ENCODE measurements around the gene ELANE. TPM values are rescaled to one million over a fixed set of nuclear protein-coding genes. Genes with fewer than 3 reads are reported as not detected.
"Not testable (repeated sequence)": the region's sequence is repeated elsewhere in the genome, so short reads cannot be mapped to it uniquely, and the experiment has no call there.

The ELANE gene
- total RNA-seq, 1 donor from 2014 or later, result 0.52 TPM

DNA sequence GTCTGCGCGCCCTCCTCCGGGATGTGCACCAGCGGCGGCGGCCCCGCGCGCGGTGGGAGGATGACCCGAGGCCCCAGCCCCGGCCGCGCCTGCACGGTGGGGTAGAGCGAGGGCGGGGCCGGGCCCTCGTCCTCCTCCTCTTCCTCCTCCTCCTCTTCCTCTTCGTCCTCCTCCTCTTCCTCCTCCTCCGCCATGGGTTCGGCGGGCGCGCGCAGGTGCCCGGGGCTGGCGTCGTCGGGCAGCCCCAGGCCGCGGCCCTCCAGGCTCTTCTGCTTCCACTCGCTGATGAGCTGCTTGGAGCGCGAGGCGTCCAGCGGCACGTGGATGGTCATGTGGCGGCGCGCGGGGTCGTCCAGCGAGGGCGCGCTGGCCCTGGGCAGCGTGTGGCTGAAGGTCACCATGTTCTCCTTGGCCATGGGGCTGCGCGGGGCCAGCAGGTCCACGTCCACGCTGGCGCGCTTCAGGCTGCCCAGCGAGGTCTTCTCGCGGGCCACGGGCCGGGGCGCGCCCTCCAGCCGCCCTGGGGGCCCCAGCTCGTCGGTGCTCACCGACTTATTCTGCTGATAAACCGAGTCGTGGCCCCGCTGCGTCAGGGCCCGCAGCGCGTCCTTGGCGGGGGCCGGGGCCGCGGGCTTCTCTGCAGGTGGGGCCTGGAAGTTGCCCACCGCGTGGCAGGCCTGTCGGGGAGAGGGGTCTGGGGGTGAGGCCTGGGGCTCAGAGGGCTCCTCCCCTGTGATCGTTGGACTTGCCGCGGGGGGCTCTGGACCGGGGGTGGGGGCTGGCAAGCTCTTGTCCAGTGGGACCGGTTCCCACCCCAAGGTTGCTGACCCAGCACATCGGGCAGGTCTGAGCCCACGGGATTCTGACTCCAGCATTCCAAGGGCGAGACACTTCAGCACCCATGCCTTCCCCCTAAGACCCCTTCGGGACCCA is 38.6 kb upstream of the ELANE start:
- Histone ChIP-seq H3K27me3 (no peaks in the 10 kb centered on the region), H3K4me3 (no peak overlapping the region), H3K36me3 (peaks cover 37% of the 10 kb centered on the region), H3K9me3 (no peaks in the 10 kb centered on the region), H3K27ac (no peak overlapping the region), H3K4me1 (no peaks in the 10 kb centered on the region)
- ATAC-seq, result peak; percentile 7
- TF ChIP-seq CTCF (IDR thresholded peaks at IDR 0.05), result no peak
- DNase-seq, result no peak
- intact Hi-C loops (cut with DNase I), result no loop called here

DNA sequence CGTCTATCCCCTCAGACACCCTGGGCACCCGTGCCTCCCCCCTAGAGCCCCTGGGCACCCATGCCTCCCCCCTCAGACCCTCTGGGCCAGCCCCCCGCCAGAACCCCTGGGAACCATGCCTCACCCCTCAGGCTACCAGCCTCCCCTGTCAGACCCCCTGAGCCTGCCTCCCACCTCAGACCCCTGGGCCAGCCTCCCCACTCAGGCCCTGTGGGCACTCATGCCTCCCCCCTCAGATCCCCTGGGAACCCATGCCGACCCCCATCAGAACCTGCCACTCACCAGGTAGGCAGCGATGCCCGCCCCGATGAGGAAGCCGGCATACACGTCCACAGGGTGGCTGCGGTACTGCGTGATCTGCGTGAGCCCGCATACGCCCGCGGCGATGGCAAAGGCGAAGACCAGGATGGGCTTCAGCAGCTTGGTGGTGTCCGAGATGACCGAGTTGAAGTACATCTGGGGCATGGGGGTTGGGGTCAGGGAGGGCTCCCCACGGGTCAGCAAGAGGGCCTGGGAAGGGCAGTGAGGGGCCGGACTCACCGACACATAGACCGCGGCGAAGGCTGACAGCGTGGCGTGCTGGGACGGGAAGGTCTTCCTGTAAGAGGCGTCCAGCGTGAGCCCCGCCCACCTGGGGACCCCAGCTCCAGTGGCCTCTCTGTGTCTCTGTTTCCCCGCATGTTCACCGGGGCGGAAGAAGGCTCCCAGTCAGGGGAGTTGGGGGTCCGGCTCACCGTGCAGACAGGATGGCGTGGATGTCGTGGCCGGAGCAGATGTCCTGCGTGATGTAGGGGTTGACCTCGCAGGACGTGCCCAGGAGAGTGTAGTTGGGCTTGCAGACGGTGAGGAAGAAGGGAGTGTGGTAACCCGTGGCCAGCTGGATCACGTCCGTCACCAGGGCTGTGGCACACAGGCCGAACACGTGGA is 37.7 kb upstream of the ELANE start:
- Histone ChIP-seq H3K27me3 (no peaks in the 10 kb centered on the region), H3K27ac (no peak overlapping the region), H3K36me3 (peaks cover 28% of the 10 kb centered on the region), H3K4me3 (no peak overlapping the region), H3K4me1 (no peaks in the 10 kb centered on the region), H3K9me3 (no peaks in the 10 kb centered on the region)
- ATAC-seq (peak; percentile 3), DNase-seq (peak; percentile 65)
- TF ChIP-seq CTCF (IDR thresholded peaks at IDR 0.05), result no peak
- intact Hi-C loops (cut with DNase I), result no loop called here

- Histone ChIP-seq H3K4me3 (no peak overlapping the region), H3K27ac (no peak overlapping the region), H3K27me3 (no peaks in the 10 kb centered on the region), H3K9me3 (no peaks in the 10 kb centered on the region), H3K36me3 (peaks cover 20% of the 10 kb centered on the region), H3K4me1 (no peaks in the 10 kb centered on the region)
- ATAC-seq (peak; percentile 5), DNase-seq (no peak)
- TF ChIP-seq CTCF (IDR thresholded peaks at IDR 0.05), result no peak
- intact Hi-C loops (cut with DNase I), result no loop called here
These were observed 36.9 kb upstream of the ELANE start for GRCh38 chr19:815079-815774.

- Histone ChIP-seq H3K4me3 (no peak overlapping the region), H3K27me3 (no peaks in the 10 kb centered on the region), H3K27ac (no peak overlapping the region), H3K4me1 (no peaks in the 10 kb centered on the region), H3K9me3 (no peaks in the 10 kb centered on the region), H3K36me3 (peaks cover 13% of the 10 kb centered on the region)
- DNase-seq (no peak), ATAC-seq (no peak)
- TF ChIP-seq CTCF (IDR thresholded peaks at IDR 0.05), result no peak
- intact Hi-C loops (cut with DNase I), result no loop called here
These were observed 36.2 kb upstream of the ELANE start for GRCh38 chr19:815775-816499.

DNA sequence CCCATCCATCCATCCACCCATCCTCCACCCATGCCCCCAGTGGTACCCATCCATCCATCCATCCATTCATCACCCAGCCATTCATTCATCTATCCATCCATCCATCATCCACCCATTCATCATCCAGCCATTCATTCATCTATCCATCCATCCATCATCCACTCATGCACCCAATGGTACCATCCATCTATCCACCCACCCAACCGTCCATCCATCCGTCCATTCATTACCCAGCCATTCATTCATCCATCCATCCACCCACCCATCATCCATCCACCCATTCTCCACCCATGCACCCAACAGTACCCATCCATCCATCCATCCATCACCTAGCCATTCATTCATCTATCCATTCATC is 35.6 kb upstream of the ELANE start:
- H3K27ac ChIP-seq, result no peak overlapping the region
- peaks cover 7% of the 10 kb centered on the region for H3K36me3 ChIP-seq
- no peaks in the 10 kb centered on the region for H3K9me3 ChIP-seq
- DNase-seq (no peak), ATAC-seq (no peak)
- no peaks in the 10 kb centered on the region for H3K4me1 ChIP-seq
- no peak for TF ChIP-seq CTCF (IDR thresholded peaks at IDR 0.05)
- intact Hi-C loops (cut with DNase I), result no loop called here
- no peaks in the 10 kb centered on the region for H3K27me3 ChIP-seq
- H3K4me3 ChIP-seq, result no peak overlapping the region

DNA sequence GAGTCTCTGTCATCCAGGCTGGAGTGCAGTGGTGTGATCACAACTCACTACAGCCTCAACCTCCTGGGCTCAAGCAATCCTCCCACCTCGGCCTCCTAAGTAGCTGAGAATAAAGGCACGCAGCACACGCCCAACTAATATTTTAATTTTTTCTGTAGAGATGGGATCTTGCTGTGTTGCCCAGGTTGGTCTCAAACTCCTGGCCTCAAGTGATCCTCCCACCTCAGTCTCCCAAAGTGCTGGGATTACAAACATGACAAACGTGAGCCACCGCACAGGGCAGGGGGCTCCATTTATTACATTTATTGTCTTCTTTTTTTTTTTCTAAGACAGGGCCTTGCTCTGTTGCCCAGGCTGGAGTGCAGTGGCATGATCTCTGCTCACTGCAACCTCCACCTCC is 31.9 kb upstream of the ELANE start:
- intact Hi-C loops (cut with DNase I); DNase-seq: not testable (repeated sequence)

More for the DNA sequence above, 31.9 kb upstream of the ELANE start:
- not testable (repeated sequence) for H3K27ac ChIP-seq, H3K9me3 ChIP-seq, H3K4me1 ChIP-seq, ATAC-seq, H3K4me3 ChIP-seq, H3K36me3 ChIP-seq
- H3K27me3 ChIP-seq, result peaks cover 22% of the 10 kb centered on the region

Measured in upper lobe of right lung (tissue), 1 donor.